Natural killer cell treated with Interleukin-12 subunit alpha and Interleukin-12 subunit beta and Interleukin-15 and Interleukin-18, amount 100 ng/mL, for 72 hours (primary cell): ENCODE measurements around the gene GAGE12G. TPM values are rescaled to one million over a fixed set of nuclear protein-coding genes. Genes with fewer than 3 reads are reported as not detected.

Experiments used
- total RNA-seq, 2 donors: library from RNA; stranded (reverse); gene quantifications; one replicate each; pipeline ENCODE4 v1.2.3, GENCODE V29; 2022

Gene GAGE12G
- total RNA-seq, 2 donors from 2014 or later: not detected

Other genes with a start within 250 kb of the GAGE12G start
- not detected for gene GAGE12J, start 248.4 kb upstream of the GAGE12G start, total RNA-seq
- gene GAGE13, start 238.8 kb upstream of the GAGE12G start, total RNA-seq: not detected
- gene GAGE12C, start 38.2 kb upstream of the GAGE12G start, total RNA-seq: not detected
- gene GAGE12D, start 28.7 kb upstream of the GAGE12G start, total RNA-seq: not detected
- not detected for gene GAGE12E, start 19.1 kb upstream of the GAGE12G start, total RNA-seq
- gene GAGE12F, start 9.6 kb upstream of the GAGE12G start, total RNA-seq: not detected
- gene GAGE12H, start 9.5 kb downstream of the GAGE12G start, total RNA-seq: not detected
- not detected for gene GAGE2A, start 19.1 kb downstream of the GAGE12G start, total RNA-seq
- not detected for gene GAGE1, start 28.6 kb downstream of the GAGE12G start, total RNA-seq
- not detected for gene PAGE1, start 125.6 kb downstream of the GAGE12G start, total RNA-seq